GM06990 (cell line): Measurements from ENCODE around the gene TTC23.

Experiments
- DNase-seq: peaks from one replicate; pipeline ENCODE4 v3.0.0-alpha.2; 2011; ENCODE audit not compliant: insufficient read length; ENCODE audit errors: extremely low read depth
- H3K27me3 ChIP-seq: replicated peaks from 2 replicates; pipeline ENCODE4 v1.6.0; 2011; ENCODE audit warnings: low read length; ENCODE audit not compliant: control insufficient read depth, insufficient read depth
- H3K36me3 ChIP-seq: 2 replicates; pipeline ENCODE4 v1.5.1; 2011; ENCODE audit warnings: low read length; ENCODE audit not compliant: control insufficient read depth, insufficient read depth
- H3K4me3 ChIP-seq: replicated peaks from 2 replicates; pipeline ENCODE4 v1.5.1; 2011; ENCODE audit warnings: low read depth, mild to moderate bottlenecking, control low read depth, low read length
- TF ChIP-seq, protein P1 (sequence below): IDR thresholded peaks from 2 replicates; pipeline ENCODE4 v1.5.1; 2011; ENCODE audit warnings: low read length, control low read depth, mild to moderate bottlenecking, inconsistent platforms; ENCODE audit not compliant: insufficient read depth, poor library complexity, severe bottlenecking

The TTC23 gene

DNA sequence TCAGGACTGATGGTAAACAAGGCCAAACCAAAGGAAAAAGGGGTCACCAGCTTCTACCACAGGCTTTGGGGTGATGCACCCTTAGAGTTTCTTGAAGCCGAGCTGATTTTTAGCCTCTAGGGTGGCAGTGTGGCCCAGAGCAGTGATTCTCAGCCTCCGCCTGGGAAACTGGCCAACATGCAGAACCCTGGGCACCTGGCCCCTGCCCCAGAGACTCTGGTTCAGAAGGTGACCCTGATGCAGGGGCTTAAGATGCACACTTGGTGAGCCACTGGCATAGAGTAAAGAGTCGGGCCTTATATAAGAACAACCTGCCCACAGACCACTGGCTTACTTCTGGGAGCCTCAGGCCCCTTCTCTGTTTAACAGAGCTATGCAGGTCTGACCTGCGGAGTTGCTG is 100.0 kb downstream of the TTC23 start:
- Histone ChIP-seq H3K4me3 (no peak overlapping the region), H3K36me3 (no peaks in the 10 kb centered on the region), H3K27me3 (no peaks in the 10 kb centered on the region)
- TF ChIP-seq, protein P1, sequence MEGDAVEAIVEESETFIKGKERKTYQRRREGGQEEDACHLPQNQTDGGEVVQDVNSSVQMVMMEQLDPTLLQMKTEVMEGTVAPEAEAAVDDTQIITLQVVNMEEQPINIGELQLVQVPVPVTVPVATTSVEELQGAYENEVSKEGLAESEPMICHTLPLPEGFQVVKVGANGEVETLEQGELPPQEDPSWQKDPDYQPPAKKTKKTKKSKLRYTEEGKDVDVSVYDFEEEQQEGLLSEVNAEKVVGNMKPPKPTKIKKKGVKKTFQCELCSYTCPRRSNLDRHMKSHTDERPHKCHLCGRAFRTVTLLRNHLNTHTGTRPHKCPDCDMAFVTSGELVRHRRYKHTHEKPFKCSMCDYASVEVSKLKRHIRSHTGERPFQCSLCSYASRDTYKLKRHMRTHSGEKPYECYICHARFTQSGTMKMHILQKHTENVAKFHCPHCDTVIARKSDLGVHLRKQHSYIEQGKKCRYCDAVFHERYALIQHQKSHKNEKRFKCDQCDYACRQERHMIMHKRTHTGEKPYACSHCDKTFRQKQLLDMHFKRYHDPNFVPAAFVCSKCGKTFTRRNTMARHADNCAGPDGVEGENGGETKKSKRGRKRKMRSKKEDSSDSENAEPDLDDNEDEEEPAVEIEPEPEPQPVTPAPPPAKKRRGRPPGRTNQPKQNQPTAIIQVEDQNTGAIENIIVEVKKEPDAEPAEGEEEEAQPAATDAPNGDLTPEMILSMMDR = no peak
- DNase-seq = no peak

DNA sequence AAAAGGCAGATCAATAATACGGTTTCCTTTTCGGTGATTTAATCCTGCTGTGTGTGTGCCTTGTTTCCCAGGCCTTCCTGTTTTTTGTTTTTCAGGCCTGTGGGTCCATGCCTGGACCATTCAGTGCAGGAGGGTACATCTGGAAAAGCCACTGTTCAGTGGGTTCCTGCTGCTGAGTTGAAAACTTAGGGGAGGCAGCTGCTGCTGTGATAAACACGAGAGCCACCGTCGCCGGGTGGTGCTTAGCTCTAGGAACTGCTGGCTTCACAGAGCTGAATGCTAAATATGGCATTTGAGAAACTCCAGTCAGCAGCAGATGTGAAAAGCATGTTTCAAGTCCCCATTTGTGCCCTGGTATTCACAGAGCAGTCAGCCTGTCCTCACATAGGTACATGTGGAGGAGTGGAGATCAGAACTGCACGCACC is 100.5 kb downstream of the TTC23 start:
- Histone ChIP-seq H3K27me3 (no peaks in the 10 kb centered on the region), H3K36me3 (no peaks in the 10 kb centered on the region), H3K4me3 (no peak overlapping the region)
- DNase-seq = no peak
- TF ChIP-seq, protein P1 = no peak

DNA sequence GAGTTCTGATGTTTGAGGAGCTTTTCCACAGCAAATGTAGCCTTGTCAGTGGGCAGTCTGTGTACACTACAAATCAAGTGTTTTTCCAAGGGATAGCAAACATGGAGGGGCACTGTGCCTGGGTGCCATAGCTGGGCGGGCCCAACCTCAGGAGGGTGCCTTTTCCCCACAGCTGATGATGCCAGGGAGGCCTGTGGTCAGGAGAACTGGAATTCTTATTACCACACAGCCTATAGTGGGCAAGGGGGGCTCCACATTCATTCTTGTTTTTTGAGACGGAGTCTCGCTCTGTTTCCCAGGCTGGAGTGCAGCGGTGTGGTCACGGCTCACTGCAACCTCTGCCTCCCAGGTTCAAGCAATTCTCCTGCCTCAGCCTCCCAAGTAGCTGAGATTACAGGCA is 102.7 kb downstream of the TTC23 start:
- TF ChIP-seq, protein P1 = no peak
- DNase-seq = no peak

DNA sequence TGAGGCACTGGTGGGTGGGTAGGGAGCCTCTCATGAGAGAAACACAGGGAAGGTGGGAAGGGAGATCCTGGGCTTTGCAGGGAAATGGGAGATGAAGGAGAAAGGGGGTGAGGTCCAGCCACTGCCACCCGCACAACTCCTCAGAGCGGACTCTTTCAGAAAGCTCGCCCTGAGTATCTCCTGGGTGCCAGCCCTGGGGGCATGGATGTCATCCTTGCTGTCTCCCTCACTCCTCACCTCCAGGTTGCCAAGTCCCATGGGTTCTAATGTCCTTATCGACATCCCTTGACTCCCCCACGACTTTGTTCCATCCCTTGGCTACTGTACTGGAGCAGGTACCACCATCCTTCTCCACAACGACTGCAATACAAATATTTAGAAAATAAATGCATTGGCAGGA is 103.6 kb downstream of the TTC23 start:
- H3K27me3 ChIP-seq = no peaks in the 10 kb centered on the region
- TF ChIP-seq, protein P1 = no peak
- DNase-seq = no peak
- no peak overlapping the region for H3K4me3 ChIP-seq
- no peaks in the 10 kb centered on the region for H3K36me3 ChIP-seq

More for the DNA sequence above, 102.7 kb downstream of the TTC23 start:
- Histone ChIP-seq H3K4me3 (no peak overlapping the region), H3K27me3 (no peaks in the 10 kb centered on the region), H3K36me3 (no peaks in the 10 kb centered on the region)

DNA sequence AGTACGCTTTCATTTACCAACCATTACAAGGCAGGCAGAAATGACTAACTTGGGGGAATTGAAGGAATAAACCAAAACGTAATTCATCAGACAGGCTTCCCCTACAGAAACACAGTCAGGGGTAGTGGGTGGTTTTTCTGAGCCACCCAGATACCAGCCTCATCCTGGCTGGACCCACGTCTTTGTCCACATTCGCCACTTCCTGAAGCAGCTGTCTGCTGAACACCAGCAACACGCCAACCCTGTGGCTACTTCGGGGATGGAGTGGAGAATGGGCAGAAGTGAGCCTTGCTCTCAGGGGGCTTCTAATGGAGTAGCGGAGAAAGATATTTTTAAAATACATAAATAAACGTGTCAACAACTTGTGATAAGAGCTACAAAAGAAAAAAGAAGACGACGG is 104.4 kb downstream of the TTC23 start:
- TF ChIP-seq, protein P1 = no peak
- no peaks in the 10 kb centered on the region for H3K36me3 ChIP-seq
- no peak overlapping the region for H3K4me3 ChIP-seq
- no peak for DNase-seq
- H3K27me3 ChIP-seq = no peaks in the 10 kb centered on the region
